ENCODE results near the gene MT1A.

DNA sequence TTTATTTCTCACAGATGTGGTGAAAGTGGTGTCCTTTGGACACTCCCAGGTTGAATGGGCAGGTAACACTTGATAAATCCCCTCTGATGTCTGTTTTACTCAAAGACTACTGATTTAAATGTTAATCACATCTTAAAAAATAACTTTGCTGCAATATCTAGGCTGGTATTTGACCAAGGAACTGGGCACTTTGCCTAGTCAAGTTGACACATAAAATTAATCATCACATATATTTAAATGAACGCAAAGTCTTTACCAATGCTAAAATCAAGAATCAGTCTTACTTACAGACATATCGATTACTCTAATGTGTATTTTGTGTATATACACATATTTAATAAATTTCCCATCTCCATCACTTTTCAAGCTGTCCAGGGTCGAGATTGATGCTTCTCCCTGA, 23.1 kb upstream of the MT1A start:
- TF ChIP-seq, protein P1, sequence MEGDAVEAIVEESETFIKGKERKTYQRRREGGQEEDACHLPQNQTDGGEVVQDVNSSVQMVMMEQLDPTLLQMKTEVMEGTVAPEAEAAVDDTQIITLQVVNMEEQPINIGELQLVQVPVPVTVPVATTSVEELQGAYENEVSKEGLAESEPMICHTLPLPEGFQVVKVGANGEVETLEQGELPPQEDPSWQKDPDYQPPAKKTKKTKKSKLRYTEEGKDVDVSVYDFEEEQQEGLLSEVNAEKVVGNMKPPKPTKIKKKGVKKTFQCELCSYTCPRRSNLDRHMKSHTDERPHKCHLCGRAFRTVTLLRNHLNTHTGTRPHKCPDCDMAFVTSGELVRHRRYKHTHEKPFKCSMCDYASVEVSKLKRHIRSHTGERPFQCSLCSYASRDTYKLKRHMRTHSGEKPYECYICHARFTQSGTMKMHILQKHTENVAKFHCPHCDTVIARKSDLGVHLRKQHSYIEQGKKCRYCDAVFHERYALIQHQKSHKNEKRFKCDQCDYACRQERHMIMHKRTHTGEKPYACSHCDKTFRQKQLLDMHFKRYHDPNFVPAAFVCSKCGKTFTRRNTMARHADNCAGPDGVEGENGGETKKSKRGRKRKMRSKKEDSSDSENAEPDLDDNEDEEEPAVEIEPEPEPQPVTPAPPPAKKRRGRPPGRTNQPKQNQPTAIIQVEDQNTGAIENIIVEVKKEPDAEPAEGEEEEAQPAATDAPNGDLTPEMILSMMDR (IDR thresholded peaks at IDR 0.05; ENCODE audit: low read length), result no peak
- TF ChIP-seq EZH2phosphoT487 (IDR thresholded peaks at IDR 0.05; ENCODE audit: low read length), result no peak

All from MM.1S (cell line).